ENCODE data around the gene LOC101059915.
"Not testable (repeated sequence)": the region's sequence is repeated elsewhere in the genome, so short reads cannot be mapped to it uniquely, and the experiment has no call there.

The LOC101059915 gene

GRCh38 chrX:71626576-71626975 is 40.8 kb upstream of the LOC101059915 start:
- Histone ChIP-seq H3K36me3 (ENCODE audit: control insufficient read depth, insufficient read depth, low read length) (no peaks in the 10 kb centered on the region), H3K9me3 (ENCODE audit: control insufficient read depth, insufficient read depth, low read length) (peaks cover 3% of the 10 kb centered on the region), H3K9ac (ENCODE audit: low read depth, low read length) (no peak overlapping the region), H3K4me3 (ENCODE audit: low read depth, low read length) (no peak overlapping the region), H3K27me3 (ENCODE audit: control insufficient read depth, insufficient read depth, low read length) (no peaks in the 10 kb centered on the region), H3K4me1 (ENCODE audit: control insufficient read depth, insufficient read depth, low read length) (no peaks in the 10 kb centered on the region)

GRCh38 chrX:71627588-71628404 is 39.5 kb upstream of the LOC101059915 start:
- H3K9me3 ChIP-seq (ENCODE audit: control insufficient read depth, insufficient read depth, low read length) = no peaks in the 10 kb centered on the region
- no peaks in the 10 kb centered on the region for H3K4me1 ChIP-seq (ENCODE audit: control insufficient read depth, insufficient read depth, low read length)
- H3K36me3 ChIP-seq (ENCODE audit: control insufficient read depth, insufficient read depth, low read length) = no peaks in the 10 kb centered on the region
- no peak overlapping the region for H3K4me3 ChIP-seq (ENCODE audit: low read depth, low read length)
- no peak overlapping the region for H3K9ac ChIP-seq (ENCODE audit: low read depth, low read length)
- no peaks in the 10 kb centered on the region for H3K27me3 ChIP-seq (ENCODE audit: control insufficient read depth, insufficient read depth, low read length)

DNA sequence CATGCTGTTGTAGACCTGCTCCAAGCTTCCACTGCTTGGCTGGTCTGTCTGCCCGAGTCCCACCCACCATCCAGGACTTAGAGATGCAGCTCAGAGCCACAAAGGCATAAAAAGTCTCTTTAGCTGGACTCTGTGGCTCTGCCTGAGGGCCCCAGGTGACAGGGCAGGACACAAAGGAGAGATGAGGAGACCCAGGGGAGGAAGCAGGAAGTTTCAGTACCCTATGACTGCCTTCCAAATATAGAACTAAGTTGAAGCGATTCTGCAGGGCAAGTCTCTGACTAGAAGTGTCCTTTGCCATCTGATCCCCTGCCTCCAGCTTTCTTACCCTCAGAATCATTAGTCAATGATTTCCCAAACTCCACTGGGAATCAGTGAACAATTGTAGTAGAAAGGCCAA is 37.9 kb upstream of the LOC101059915 start:
- Histone ChIP-seq H3K9me3 (ENCODE audit: control insufficient read depth, insufficient read depth, low read length) (no peaks in the 10 kb centered on the region), H3K9ac (ENCODE audit: low read depth, low read length) (no peak overlapping the region), H3K4me3 (ENCODE audit: low read depth, low read length) (no peak overlapping the region)

GRCh38 chrX:71632923-71633657 is 34.3 kb upstream of the LOC101059915 start:
- Histone ChIP-seq H3K9me3 (ENCODE audit: control insufficient read depth, insufficient read depth, low read length) (no peaks in the 10 kb centered on the region), H3K27me3 (ENCODE audit: control insufficient read depth, insufficient read depth, low read length) (no peaks in the 10 kb centered on the region), H3K9ac (ENCODE audit: low read depth, low read length) (no peak overlapping the region), H3K4me3 (ENCODE audit: low read depth, low read length) (no peak overlapping the region), H3K4me1 (ENCODE audit: control insufficient read depth, insufficient read depth, low read length) (no peaks in the 10 kb centered on the region), H3K36me3 (ENCODE audit: control insufficient read depth, insufficient read depth, low read length) (no peaks in the 10 kb centered on the region)

More for the DNA sequence above, 37.9 kb upstream of the LOC101059915 start:
- Histone ChIP-seq H3K4me1 (ENCODE audit: control insufficient read depth, insufficient read depth, low read length) (no peaks in the 10 kb centered on the region), H3K27me3 (ENCODE audit: control insufficient read depth, insufficient read depth, low read length) (no peaks in the 10 kb centered on the region), H3K36me3 (ENCODE audit: control insufficient read depth, insufficient read depth, low read length) (no peaks in the 10 kb centered on the region)

DNA sequence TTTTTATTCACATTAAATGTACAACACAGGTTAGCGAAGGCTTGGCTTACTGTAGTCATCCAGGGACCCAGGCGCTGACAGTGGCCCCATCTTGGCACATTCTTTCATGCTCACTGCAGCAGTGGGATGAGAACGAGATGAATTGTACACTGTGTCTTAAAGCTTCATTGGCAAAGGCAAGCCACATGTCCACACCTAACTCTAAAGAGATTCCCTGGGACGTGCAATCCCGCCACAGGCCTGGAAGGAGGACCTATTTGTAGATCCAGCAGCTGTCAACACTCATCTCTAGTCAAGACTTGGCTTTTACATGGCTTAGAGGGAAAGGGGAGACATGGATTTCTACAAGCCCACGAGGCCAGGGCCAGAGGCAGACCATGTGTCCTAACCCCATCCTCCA is 33.0 kb upstream of the LOC101059915 start:
- no peaks in the 10 kb centered on the region for H3K36me3 ChIP-seq (ENCODE audit: control insufficient read depth, insufficient read depth, low read length)
- H3K4me1 ChIP-seq (ENCODE audit: control insufficient read depth, insufficient read depth, low read length) = no peaks in the 10 kb centered on the region
- no peak overlapping the region for H3K9ac ChIP-seq (ENCODE audit: low read depth, low read length)
- no peaks in the 10 kb centered on the region for H3K9me3 ChIP-seq (ENCODE audit: control insufficient read depth, insufficient read depth, low read length)
- H3K27me3 ChIP-seq (ENCODE audit: control insufficient read depth, insufficient read depth, low read length) = no peaks in the 10 kb centered on the region
- H3K4me3 ChIP-seq (ENCODE audit: low read depth, low read length) = no peak overlapping the region

DNA sequence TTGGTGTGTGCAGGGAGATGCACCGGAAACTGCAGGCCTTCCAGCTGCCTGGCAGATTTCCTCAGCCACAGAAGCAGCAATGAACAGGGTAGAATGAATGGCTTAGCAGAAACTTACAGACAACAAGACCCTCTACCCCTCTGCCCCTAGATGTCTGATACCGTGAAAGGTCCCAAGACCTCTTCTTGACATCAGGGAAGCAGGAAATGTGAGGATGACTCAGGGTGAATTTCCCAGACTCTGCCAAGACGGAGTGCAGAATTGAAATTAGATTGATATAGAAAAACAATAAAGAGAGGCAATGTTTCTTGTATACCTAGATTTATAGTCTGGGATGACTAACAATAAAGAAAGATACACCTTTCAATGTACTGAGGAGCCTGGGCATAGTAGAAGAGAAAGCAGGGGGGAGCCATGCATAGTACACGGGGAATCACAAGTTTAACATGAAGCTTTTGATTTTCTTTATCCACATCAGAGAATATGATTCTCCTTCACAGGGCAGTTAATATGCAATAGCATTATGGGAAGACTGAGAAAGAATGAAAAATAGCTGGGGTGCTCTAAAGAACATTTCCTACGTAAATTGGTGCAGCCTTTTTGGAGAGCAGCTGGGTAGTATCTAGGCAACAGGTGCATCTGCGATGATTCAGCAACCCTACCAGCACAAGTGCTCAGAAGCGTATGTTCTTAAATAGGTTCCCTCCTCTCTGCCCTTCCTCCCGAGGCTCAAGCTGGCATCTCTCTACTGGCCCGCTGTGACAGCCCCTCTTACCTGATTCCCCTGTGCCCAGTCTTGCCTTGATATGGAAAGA is 30.7 kb upstream of the LOC101059915 start:
- no peaks in the 10 kb centered on the region for H3K4me1 ChIP-seq (ENCODE audit: control insufficient read depth, insufficient read depth, low read length)
- H3K4me3 ChIP-seq (ENCODE audit: low read depth, low read length) = no peak overlapping the region
- no peaks in the 10 kb centered on the region for H3K9me3 ChIP-seq (ENCODE audit: control insufficient read depth, insufficient read depth, low read length)

GRCh38 chrX:71637253-71637618 is 30.1 kb upstream of the LOC101059915 start:
- no peaks in the 10 kb centered on the region for H3K36me3 ChIP-seq (ENCODE audit: control insufficient read depth, insufficient read depth, low read length)
- H3K4me1 ChIP-seq (ENCODE audit: control insufficient read depth, insufficient read depth, low read length) = no peaks in the 10 kb centered on the region
- no peaks in the 10 kb centered on the region for H3K27me3 ChIP-seq (ENCODE audit: control insufficient read depth, insufficient read depth, low read length)
- no peak overlapping the region for H3K4me3 ChIP-seq (ENCODE audit: low read depth, low read length)
- H3K9me3 ChIP-seq (ENCODE audit: control insufficient read depth, insufficient read depth, low read length) = no peaks in the 10 kb centered on the region
- no peak overlapping the region for H3K9ac ChIP-seq (ENCODE audit: low read depth, low read length)

More for the DNA sequence above, 30.7 kb upstream of the LOC101059915 start:
- Histone ChIP-seq H3K9ac (ENCODE audit: low read depth, low read length) (no peak overlapping the region), H3K36me3 (ENCODE audit: control insufficient read depth, insufficient read depth, low read length) (no peaks in the 10 kb centered on the region), H3K27me3 (ENCODE audit: control insufficient read depth, insufficient read depth, low read length) (no peaks in the 10 kb centered on the region)

DNA sequence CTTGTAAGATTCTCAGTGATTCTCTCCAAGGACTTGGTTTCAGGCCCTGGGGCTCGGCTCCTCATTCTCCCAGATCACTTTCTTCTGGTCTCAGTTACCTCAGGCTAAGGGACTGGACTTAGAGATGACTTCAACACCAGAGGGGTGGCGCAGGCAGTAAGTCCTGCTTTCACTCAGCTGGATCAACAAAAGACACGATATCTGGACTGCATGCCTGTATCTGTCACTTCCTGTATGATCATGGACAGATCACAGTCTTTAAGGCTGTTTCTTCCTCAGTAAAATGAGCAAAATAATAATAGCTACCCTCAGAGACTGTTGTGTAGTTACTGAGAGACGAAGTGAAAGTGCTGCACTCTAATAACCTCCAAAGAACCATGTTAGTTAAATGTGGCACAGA is 29.5 kb upstream of the LOC101059915 start:
- H3K4me1 ChIP-seq (ENCODE audit: control insufficient read depth, insufficient read depth, low read length) = no peaks in the 10 kb centered on the region
- no peaks in the 10 kb centered on the region for H3K9me3 ChIP-seq (ENCODE audit: control insufficient read depth, insufficient read depth, low read length)
- H3K27me3 ChIP-seq (ENCODE audit: control insufficient read depth, insufficient read depth, low read length) = no peaks in the 10 kb centered on the region
- no peak overlapping the region for H3K9ac ChIP-seq (ENCODE audit: low read depth, low read length)
- H3K4me3 ChIP-seq (ENCODE audit: low read depth, low read length) = no peak overlapping the region
- H3K36me3 ChIP-seq (ENCODE audit: control insufficient read depth, insufficient read depth, low read length) = no peaks in the 10 kb centered on the region

GRCh38 chrX:71638409-71638808 is 28.9 kb upstream of the LOC101059915 start:
- Histone ChIP-seq H3K9ac (ENCODE audit: low read depth, low read length) (no peak overlapping the region), H3K9me3 (ENCODE audit: control insufficient read depth, insufficient read depth, low read length) (no peaks in the 10 kb centered on the region), H3K4me1 (ENCODE audit: control insufficient read depth, insufficient read depth, low read length) (no peaks in the 10 kb centered on the region), H3K4me3 (ENCODE audit: low read depth, low read length) (no peak overlapping the region), H3K27me3 (ENCODE audit: control insufficient read depth, insufficient read depth, low read length) (no peaks in the 10 kb centered on the region), H3K36me3 (ENCODE audit: control insufficient read depth, insufficient read depth, low read length) (no peaks in the 10 kb centered on the region)

DNA sequence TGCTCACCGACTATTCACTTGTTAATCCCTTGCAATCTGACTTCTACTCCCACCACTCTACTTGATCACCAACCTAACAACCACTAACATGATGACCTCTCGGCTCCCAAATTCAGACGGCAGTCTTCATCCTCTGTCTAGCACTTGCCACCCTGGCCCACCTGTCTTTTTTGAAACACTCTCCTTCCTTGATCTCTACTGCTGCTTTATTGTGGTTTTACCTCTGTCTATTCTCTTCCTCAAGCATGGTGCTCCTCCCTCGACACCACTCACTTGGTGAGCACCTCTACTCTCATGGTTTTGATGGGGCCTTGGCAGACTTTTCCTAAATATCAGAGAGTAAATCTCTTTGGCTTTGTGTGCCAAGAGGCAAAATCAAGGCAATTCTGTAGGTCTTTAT is 27.3 kb upstream of the LOC101059915 start:
- no peaks in the 10 kb centered on the region for H3K4me1 ChIP-seq (ENCODE audit: control insufficient read depth, insufficient read depth, low read length)
- no peaks in the 10 kb centered on the region for H3K36me3 ChIP-seq (ENCODE audit: control insufficient read depth, insufficient read depth, low read length)
- H3K9ac ChIP-seq (ENCODE audit: low read depth, low read length) = no peak overlapping the region
- no peak overlapping the region for H3K4me3 ChIP-seq (ENCODE audit: low read depth, low read length)
- H3K9me3 ChIP-seq (ENCODE audit: control insufficient read depth, insufficient read depth, low read length) = no peaks in the 10 kb centered on the region
- H3K27me3 ChIP-seq (ENCODE audit: control insufficient read depth, insufficient read depth, low read length) = no peaks in the 10 kb centered on the region

DNA sequence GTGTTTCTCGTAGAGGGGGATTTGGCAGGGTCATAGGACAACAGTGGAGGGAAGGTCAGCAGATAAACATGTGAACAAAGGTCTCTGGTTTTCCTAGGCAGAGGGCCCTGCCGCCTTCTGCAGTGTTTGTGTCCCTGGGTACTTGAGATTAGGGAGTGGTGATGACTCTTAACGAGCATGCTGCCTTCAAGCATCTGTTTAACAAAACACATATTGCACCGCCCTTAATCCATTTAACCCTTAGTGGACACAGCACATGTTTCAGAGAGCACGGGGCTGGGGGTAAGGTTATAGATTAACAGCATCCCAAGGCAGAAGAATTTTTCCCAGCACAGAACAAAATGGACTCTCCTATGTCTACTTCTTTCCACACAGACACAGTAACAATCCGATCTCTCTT is 22.9 kb upstream of the LOC101059915 start:
- H3K4me1 ChIP-seq (ENCODE audit: control insufficient read depth, insufficient read depth, low read length); H3K9ac ChIP-seq (ENCODE audit: low read depth, low read length); H3K9me3 ChIP-seq (ENCODE audit: control insufficient read depth, insufficient read depth, low read length); H3K4me3 ChIP-seq (ENCODE audit: low read depth, low read length); H3K27me3 ChIP-seq (ENCODE audit: control insufficient read depth, insufficient read depth, low read length); H3K36me3 ChIP-seq (ENCODE audit: control insufficient read depth, insufficient read depth, low read length): not testable (repeated sequence)
